Spleen (tissue), 11 donors: ENCODE data around the gene PRRG3. TPM values are rescaled to one million over a fixed set of nuclear protein-coding genes. Genes with fewer than 3 reads are reported as not detected.

Experiments used
- DNase-seq: peaks from one replicate; pipeline ENCODE4 v3.0.0-alpha.2; 2020
- H3K27ac ChIP-seq, 8 donors: fragments of 200-600 bp; sonication (generic) in 7 of 8; 1 replicate in 4 of 8; 2 replicates in 4 of 8; pipeline versions ENCODE4 v1.5.0 to v1.8.0; 2016 to 2021; ENCODE audit warnings: inconsistent platforms in 4 of 8, mild to moderate bottlenecking in 4 of 8, moderate library complexity in 1 of 8
- H3K27me3 ChIP-seq, 7 donors: fragments of 200-600 bp; sonication (generic) in 6 of 7; replicated peaks in 1 of 7; 1 replicate in 4 of 7; 2 replicates in 3 of 7; pipeline versions ENCODE4 v1.5.0 to v1.8.0; 2016 to 2021; ENCODE audit warnings: inconsistent platforms in 3 of 7, mild to moderate bottlenecking in 1 of 7
- H3K36me3 ChIP-seq, 6 donors: fragments of 200-600 bp; sonication (generic) in 5 of 6; 1 replicate in 4 of 6; 2 replicates in 2 of 6; pipeline versions ENCODE4 v1.5.0 to v1.8.0; 2016 to 2021; ENCODE audit warnings: inconsistent platforms in 2 of 6
- H3K4me1 ChIP-seq, 6 donors: fragments of 200-600 bp; sonication (generic) in 5 of 6; 1 replicate in 3 of 6; 2 replicates in 3 of 6; pipeline versions ENCODE4 v1.5.0 to v1.8.0; 2016 to 2021; ENCODE audit warnings: inconsistent platforms in 3 of 6
- H3K4me3 ChIP-seq, 8 donors: fragments of 200-600 bp; sonication (generic) in 7 of 8; 1 replicate in 4 of 8; 2 replicates in 4 of 8; pipeline versions ENCODE4 v1.5.0 to v1.8.0; 2016 to 2021; ENCODE audit warnings: inconsistent platforms in 4 of 8, mild to moderate bottlenecking in 4 of 8, moderate library complexity in 2 of 8
- H3K9me3 ChIP-seq, 8 donors: fragments of 200-600 bp; sonication (generic) in 7 of 8; 1 replicate in 4 of 8; 2 replicates in 4 of 8; pipeline versions ENCODE4 v1.5.0 to v1.8.0; 2016 to 2021; ENCODE audit warnings: inconsistent platforms in 4 of 8
- CTCF ChIP-seq, 11 experiments: fragments of 200-600 bp in 7 of 11; fragments of 450-650 bp in 4 of 11; sonication (generic) in 4 of 11; IDR thresholded peaks in 8 of 11; conservative IDR thresholded peaks in 3 of 11; 1 replicate in 7 of 11; 2 replicates in 4 of 11; pipeline versions ENCODE4 v1.4.0 to v1.8.0; 2016 to 2021; ENCODE audit warnings: antibody characterized with exemption in 11 of 11, inconsistent platforms in 4 of 11, mild to moderate bottlenecking in 1 of 11
- POLR2A ChIP-seq, 3 donors: fragments of 450-650 bp; IDR thresholded peaks; one replicate each; pipeline ENCODE4 v1.5.1; 2017; ENCODE audit warnings: antibody characterized with exemption in 3 of 3, mild to moderate bottlenecking in 1 of 3
- POLR2AphosphoS5 ChIP-seq, 3 donors: sonication (generic); formaldehyde crosslinking; IDR thresholded peaks; one replicate each; pipeline ENCODE4 v1.5.1; 2017; ENCODE audit warnings: antibody characterized with exemption in 3 of 3
- WGBS, 5 donors: extraction: QIAGEN DNeasy Blood & Tissue Kit in 3 of 5; methylation state at CpG; one replicate each; pipeline versions ENCODE4 v1.1.5 to v1.1.7; 2013 to 2018; 5-methylcytosine and 5-hydroxymethylcytosine counted together
- intact Hi-C: fragments of 100-400 bp; cut with DNase I; formaldehyde crosslinking; loops from one replicate; pipeline ENCODE4 v1.15.0; 2023; ENCODE audit warnings: low total_unique reads
- polyA plus RNA-seq, 3 donors: library from polyadenylated mRNA; stranded (reverse); fragments of 200-250 nt; gene quantifications; one replicate each; pipeline ENCODE4 v1.2.1, GENCODE V29; 2013
- total RNA-seq, 7 donors: library from RNA; depleted of rRNA in 3 of 7; stranded (reverse); fragments of >200 nt in 3 of 7; fragmentation: NEBNext Ultra II Directional in 4 of 7; extraction: Animal tissue kit (Norgen Biotek cat#: 25700) in 4 of 7; gene quantifications; one replicate each; pipeline versions ENCODE4 v1.1.0 to v1.2.1, GENCODE V29; 2016 to 2021
- donor health status: healthy with polysubstance abuse.
- donor health status: DM: no; HTN: no; CAD: no; lungs with moderate emphysema.
- donor health status: DM: no; HTN: no; CAD: no.
- donor health status: Bipolar disorder and iron deficiency.
- donor health status: healthy.
- donor health status: DM: no; HTN: no; CAD: no.
- donor health status: DM: yes; HTN: yes; CAD: no.

PRRG3 gene
- total and polyA plus RNA-seq, 10 donors, result 0.06 to 4.3 (median 1.5) TPM

- TF ChIP-seq POLR2A (IDR thresholded peaks at IDR 0.05), result no peak
- TF ChIP-seq POLR2AphosphoS5 (IDR thresholded peaks at IDR 0.05), result no peak
- no peak for TF ChIP-seq CTCF (IDR thresholded peaks at IDR 0.05 in 8 of 11, conservative IDR thresholded peaks at IDR 0.05 in 3 of 11)
- Histone ChIP-seq H3K4me3 (no peak overlapping the region), H3K4me1 (no peaks in the 10 kb centered on the region), H3K9me3 (no peaks in the 10 kb centered on the region), H3K27ac (no peak overlapping the region), H3K36me3 (no peaks in the 10 kb centered on the region), H3K27me3 (no peaks in the 10 kb centered on the region)
- WGBS, 5 donors, result 63 to 88% (median 75%) methylated on average over 3 to 24 of the region's 24 CpGs
- intact Hi-C loops, result no loop called here
- DNase-seq, result peak; percentile 68
Measured at GRCh38 chrX:151722241-151722846, 27.1 kb downstream of the PRRG3 start.

- no peak for TF ChIP-seq POLR2A (IDR thresholded peaks at IDR 0.05)
- TF ChIP-seq CTCF (IDR thresholded peaks at IDR 0.05 in 8 of 11, conservative IDR thresholded peaks at IDR 0.05 in 3 of 11), result no peak
- no peak for TF ChIP-seq POLR2AphosphoS5 (IDR thresholded peaks at IDR 0.05)
- 70 to 100% (median 72%) methylated on average over 1 to 7 of the region's 7 CpGs for WGBS, 5 donors
- no peaks in the 10 kb centered on the region for H3K4me1 ChIP-seq
- H3K4me3 ChIP-seq, result no peak overlapping the region
- H3K27ac ChIP-seq, result no peak overlapping the region
- H3K27me3 ChIP-seq, result no peaks in the 10 kb centered on the region
- no peaks in the 10 kb centered on the region for H3K36me3 ChIP-seq
- peak; percentile 58 for DNase-seq
- intact Hi-C loops, result no loop called here
- H3K9me3 ChIP-seq, result no peaks in the 10 kb centered on the region
Measured at GRCh38 chrX:151723156-151723760, 28.0 kb downstream of the PRRG3 start.

- H3K4me3 ChIP-seq, result no peak overlapping the region
- H3K27me3 ChIP-seq, result no peaks in the 10 kb centered on the region
- no peaks in the 10 kb centered on the region for H3K9me3 ChIP-seq
- H3K27ac ChIP-seq, result no peak overlapping the region
- H3K36me3 ChIP-seq, result no peaks in the 10 kb centered on the region
- H3K4me1 ChIP-seq, result no peaks in the 10 kb centered on the region
- no peak for DNase-seq
- TF ChIP-seq CTCF (IDR thresholded peaks at IDR 0.05 in 8 of 11, conservative IDR thresholded peaks at IDR 0.05 in 3 of 11) (no peak), POLR2A (IDR thresholded peaks at IDR 0.05) (no peak), POLR2AphosphoS5 (IDR thresholded peaks at IDR 0.05) (no peak)
- intact Hi-C loops, result no loop called here
- WGBS, 5 donors, result 44 to 66% (median 53%) methylated on average over 3 to 7 of the region's 7 CpGs
Measured at GRCh38 chrX:151724563-151725337, 29.5 kb downstream of the PRRG3 start.

GRCh38 chrX:151725338-151725614 is 30.0 kb downstream of the PRRG3 start:
- 29 to 82% (median 48%) methylated on average over 1 of the region's 1 CpG; no CpG with 5 or more reads in 1 of the 5 donors for WGBS, 5 donors
- Histone ChIP-seq H3K4me3 (no peak overlapping the region), H3K9me3 (no peaks in the 10 kb centered on the region), H3K4me1 (no peaks in the 10 kb centered on the region), H3K27me3 (no peaks in the 10 kb centered on the region), H3K36me3 (no peaks in the 10 kb centered on the region), H3K27ac (no peak overlapping the region)
- DNase-seq, result peak; percentile 47
- intact Hi-C loops, result no loop called here
- TF ChIP-seq POLR2AphosphoS5 (IDR thresholded peaks at IDR 0.05) (no peak), POLR2A (IDR thresholded peaks at IDR 0.05) (no peak), CTCF (IDR thresholded peaks at IDR 0.05 in 8 of 11, conservative IDR thresholded peaks at IDR 0.05 in 3 of 11) (no peak)
